Stimulated activated CD8-positive, alpha-beta memory T cell treated with anti-CD3 and anti-CD28 coated beads, Interleukin-7, amount 100 ng/mL, for 48 hours (primary cell): ENCODE data around the gene ZNF592.

Source experiments
- DNase-seq, 2 donors: peaks; one replicate each; pipeline ENCODE4 v3.0.0-alpha.2; 2020; ENCODE audit warnings: low read depth in 1 of 2; ENCODE audit errors: extremely low read depth in 1 of 2

ZNF592 gene

DNA sequence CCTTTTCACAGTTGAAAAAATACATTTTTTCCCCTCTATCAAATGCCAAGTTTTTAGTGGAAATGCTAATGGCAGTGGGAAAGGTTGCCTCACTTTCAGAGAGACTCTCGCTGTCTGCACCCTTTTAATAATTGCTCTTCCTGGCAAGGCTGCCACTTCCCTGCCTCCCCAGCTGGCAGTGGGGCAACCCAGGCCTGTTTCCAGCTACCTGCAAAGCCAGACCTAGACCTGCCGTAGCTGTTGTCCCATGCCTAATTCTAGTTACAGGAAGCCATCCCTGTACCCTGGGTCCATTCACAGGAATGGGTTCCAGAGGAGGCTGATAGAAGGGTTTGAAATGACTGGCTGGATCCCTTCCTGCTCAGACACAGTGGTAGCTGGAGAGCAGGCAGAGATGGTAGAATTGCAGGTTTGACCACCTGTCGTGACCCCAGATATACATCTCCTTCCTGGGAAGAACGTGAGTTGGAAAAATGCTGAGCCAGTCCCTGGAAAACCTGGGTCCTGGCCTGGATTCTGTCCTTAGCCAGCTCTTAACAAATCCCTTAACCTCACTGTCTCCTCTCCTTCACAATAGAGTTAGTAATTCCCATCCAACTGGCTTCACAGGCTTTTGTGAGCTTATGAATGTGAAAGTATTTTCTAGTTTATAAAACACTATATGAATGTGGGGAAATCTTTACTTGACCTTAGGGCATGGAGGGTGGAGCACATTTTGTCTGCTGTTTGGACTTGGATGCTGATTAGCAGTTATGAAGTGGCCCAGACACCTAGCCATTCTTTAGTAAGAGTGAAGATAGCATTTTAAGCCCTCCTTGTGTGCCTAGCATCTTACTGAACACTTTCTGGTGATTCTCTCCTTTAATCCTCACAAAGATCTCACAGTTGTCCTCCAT is 55.9 kb downstream of the ZNF592 start:
- DNase-seq = no peak

DNA sequence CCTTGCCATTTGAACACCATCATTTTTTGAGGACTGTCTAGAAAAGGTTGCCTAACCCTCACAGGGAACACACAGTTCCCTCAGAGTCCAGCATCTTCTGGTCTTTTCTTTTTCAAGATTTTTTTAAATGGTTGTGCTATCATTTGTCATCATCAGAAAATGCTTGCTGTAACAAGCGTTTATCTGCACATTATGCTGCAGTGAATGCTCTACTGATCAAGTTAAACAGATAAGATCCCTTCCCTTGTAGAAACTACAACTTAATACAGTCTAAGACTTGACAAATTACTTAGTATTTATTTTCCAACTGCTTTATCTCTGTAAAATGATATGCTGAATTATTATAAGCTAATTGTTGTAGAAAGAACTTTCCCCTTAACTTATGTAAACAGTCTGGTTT is 56.8 kb downstream of the ZNF592 start:
- no peak for DNase-seq

DNA sequence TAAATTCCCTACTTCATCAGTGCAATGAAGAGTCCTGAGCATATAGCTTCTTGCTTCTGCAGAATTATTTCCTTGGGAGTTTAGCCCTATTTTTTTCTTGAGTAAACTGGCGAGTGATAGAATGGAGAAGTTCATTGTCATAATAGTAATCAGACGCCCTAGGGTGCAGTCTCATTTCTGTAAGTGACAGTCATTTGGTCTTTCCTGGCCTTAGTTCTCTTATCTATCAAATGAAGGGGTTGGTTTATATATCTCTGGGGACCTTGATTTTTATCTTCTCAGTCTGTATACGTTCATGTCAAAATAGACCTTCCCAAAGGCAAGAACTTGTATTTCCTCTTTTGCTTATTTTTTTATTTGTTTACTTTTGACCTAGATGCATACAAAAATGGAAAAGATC is 58.8 kb downstream of the ZNF592 start:
- no peak for DNase-seq

DNA sequence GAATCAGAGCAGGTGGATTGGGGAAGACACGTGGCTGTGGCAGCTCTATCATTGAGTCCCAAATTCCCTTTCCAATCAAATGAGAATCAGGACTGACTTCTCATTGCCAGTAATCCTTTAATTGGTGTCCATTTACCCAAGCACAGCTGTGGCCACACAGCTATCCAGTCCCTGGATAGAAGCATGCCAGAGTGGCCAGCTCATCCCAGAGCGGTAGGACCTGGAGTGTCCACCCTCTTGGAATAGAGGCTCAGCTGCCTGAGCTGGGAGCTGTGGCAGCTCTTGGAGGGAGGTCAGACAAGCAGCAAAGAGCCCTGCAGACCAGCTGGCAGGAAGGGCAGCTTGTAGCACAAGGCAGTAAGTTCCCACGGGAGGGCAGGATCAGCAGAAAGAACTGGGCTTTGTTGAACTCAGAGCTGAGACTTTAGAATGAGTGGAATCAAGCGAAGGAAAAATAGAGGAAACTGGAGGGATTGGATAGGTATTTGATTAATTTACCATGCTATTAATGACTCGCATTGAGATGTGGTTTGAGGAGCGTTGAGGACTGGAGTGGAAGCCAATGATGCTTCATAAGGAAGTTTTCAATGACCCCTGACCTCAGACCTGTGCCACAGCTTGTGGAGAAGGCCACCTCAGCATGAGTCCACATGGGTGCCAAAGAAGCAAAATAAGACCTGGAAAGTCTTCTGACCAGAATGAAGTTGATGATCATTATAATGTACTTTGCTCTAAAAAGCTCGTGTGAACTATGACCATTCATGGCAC is 61.9 kb downstream of the ZNF592 start:
- no peak for DNase-seq

DNA sequence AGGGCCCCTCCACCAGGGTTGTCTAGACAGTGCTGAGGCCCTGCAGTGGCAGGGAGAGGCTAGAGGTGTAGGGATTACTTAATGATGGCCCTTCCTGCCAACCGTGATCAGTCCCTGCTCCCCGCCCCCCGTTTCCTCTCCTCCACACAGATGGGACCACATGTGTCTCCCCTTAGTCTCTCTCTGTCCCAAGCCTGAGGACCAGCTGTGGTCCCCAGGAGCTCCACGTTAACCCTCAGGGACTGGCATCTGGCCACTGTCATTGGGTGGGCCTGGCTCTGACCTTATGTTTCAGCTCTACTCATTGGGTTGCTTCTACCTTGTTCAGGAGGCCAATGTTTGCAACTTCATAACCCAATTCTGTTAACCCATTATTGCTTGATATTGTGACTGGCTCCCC is 62.8 kb downstream of the ZNF592 start:
- DNase-seq = no peak

DNA sequence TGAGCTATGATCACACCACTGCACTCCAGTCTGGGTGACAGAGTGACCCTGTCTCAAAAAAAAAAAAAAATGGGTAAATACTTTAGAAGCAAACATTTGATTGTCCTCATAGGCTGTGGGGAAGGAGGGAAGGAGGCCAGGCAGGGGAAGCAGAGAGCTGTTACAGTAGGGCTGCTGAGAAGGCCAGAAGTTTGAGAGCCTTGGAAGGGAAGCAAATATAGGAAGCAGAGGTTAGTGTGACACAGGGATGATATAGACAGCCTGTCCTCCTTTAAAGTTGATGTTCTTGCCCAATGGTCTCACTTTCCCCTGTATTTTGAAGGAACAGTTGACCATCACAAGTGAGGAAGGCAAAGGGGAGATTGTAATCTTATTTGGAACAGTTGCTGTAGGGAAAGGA is 63.4 kb downstream of the ZNF592 start:
- no peak for DNase-seq

DNA sequence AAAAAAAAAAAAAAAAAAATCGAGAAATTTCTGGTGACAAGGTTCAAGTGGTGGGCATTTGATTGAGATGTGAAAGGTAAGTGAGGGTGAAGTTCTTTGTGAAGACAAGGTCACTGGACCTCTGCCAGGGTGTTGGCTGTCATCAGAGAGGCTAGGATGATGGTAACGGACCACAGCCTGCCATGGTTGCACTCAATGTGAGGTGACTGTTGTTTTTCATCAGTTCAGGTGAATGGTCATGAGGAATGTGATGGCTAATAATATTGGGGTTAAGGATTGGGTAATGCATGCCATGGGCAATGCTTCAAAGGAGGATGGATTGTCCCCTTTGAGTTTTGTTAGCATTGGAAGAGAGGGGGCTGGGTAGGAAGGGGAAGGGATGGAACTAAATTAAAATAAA is 64.5 kb downstream of the ZNF592 start:
- DNase-seq = no peak

DNA sequence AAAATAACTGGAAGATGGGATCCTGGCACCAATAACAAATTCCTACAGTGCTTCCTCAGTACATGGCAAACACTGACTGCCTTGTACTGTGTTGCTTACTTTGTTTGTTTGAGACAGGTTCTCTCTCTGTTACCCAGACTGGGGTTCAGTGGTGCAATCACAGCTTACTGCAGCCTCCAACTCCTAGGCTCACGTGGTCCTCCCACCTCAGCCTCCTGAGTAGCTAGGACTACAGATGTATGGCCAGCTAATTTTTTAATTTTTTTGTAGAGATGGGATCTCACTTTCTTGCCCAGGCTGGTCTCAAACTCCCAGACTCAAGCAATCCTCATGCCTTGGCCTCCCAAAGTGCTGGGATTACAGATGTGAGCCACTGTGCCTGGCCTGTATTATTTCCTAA is 65.0 kb downstream of the ZNF592 start:
- DNase-seq = no peak

DNA sequence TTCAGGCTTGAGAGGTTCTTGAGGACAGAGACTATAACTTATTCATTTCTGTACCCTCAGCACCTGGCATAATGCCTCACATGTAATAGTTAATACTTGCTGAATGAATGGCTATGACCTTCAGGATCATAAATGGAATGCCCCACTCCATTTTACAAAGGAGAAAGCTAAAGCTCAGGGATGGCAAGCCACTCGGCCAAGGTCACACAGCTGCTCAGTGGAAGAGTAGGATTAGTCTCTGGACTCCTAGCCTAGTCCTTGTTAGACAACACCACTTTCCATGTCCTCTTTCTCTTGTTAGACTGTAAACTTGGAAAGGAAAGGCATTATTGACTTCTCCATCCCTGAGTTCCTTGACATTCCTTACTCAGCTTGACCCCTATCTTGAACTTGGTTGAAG is 65.5 kb downstream of the ZNF592 start:
- DNase-seq = no peak

DNA sequence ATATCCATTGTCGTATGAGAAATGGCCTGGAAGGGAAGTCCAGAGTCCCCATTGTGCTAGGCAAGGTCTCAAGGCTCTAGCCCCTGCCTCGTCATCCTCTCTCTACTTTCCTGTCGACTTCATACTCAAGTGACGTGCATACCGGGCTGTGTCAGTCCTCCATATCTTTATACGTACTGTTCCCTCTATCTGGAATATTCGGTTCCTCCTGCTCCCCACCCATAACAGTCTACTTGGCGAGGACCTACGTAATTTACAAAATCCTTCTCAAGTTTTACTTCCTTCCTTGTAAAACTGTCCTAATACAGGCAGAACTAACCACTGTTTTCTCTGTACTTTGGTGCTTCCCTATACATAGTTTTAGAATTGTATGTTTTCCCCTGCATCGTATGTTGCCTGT is 66.5 kb downstream of the ZNF592 start:
- DNase-seq = no peak

DNA sequence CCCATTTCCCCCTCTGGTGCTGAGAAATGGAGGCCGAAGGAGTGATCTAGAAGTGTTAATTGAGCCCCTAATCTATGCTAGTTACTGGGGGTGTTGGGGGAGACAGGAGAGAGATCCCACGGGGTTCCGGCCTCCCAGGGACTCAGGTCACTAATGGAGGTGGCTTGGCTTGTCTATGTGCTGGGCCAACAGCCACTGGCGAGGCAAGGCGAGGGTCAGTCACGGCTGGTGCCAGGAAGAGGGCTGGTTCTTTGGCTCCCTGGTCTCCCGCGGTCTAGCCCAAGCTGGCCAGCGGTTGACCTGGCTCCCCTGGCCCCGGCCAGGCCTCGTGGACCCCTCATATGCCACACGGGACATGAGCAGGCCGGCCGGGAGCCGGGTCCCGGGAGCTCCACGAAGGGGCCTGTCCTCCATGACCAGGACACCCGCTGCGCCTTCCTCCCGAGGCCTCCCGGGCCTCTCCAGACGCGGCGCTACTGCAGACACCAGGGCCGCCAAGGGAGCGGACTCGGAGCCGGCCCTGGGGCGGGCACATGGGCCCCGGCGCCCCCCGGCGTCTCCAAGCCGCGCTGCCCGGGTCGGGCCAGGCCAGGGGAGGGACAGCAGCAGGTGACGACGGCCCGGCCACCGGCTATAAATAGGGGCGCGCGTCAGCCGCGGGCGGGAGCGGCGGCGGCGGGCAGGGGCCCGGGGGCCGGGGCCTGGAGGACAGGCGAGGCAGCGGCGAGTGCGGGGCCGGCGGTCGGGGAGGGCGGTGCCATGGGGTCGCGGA is 68.5 kb downstream of the ZNF592 start, which contains the start of gene ALPK3:
TSS of gene ALPK3 (plus strand) at position 663 of the 772 bp plus-strand sequence. CDS start at position 760, 97 bp downstream.
- DNase-seq = no peak

DNA sequence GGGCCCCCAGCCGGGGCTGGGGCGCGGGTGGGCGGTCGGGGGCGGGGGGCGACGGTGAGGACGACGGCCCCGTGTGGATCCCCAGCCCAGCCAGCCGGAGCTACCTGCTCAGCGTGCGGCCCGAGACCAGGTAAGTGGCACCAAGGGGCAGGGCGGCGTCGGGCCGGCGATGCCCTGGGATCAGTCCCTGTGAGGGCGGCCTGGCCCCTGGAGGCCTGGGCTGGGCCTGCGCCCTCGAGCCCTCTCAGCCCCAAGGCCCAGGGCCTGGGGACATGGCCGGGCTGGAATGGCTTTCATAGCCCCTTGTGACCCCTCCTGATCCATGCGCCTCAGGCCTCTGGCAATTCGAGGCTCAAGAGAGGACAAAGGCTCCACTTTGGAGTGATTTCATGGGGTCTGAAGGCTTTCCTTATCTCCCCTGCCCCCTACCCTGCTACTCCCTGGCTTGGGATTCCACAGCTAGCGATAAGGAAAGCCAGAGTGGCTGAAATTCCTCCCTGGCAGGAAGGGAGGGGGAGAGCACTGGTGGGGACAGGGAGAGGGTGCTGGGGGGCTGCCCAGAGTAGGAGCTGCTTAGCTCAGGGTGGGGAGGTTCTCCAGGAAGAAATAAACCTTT is 69.2 kb downstream of the ZNF592 start:
- no peak for DNase-seq

DNA sequence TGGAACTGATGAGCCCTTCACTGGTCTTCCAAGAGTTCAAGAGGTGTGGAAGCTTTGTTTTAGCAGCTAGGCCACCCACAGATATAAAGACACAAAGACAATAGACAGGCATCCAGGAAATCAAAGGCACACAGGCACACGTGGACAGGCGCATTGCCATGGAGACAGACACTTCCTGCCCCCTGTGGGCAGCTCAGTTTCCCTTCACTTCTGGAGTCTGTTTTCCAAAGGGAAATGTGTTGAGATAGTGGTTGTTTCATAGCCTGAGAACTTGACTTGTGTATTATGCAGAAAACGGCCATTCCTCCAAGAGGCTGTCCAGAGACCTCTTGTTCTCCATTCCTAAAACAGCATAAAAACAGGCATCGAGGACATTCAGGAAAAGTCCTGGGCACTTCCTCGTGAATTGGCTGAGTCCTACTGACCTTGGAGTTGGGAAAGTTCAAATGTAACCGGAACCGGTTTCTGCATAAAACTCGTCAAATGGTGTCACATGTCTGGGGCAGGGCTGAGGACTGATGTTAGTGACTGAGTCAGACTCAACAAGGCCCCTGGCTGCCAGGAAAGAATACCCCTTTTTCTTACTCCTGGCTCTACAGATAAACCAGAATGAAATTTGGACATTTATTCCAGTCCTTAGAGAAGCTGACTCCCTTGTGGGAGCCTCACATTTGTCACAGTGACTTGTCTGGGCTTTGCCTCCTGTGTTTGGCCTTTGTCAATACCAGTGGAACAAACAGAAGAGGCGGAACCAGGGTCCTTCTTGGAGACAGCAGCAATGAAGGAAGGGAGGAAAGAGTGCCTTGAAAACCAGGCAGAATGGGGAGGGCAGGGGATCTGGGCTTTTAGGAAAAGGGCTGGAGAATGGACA is 70.1 kb downstream of the ZNF592 start:
- no peak for DNase-seq

DNA sequence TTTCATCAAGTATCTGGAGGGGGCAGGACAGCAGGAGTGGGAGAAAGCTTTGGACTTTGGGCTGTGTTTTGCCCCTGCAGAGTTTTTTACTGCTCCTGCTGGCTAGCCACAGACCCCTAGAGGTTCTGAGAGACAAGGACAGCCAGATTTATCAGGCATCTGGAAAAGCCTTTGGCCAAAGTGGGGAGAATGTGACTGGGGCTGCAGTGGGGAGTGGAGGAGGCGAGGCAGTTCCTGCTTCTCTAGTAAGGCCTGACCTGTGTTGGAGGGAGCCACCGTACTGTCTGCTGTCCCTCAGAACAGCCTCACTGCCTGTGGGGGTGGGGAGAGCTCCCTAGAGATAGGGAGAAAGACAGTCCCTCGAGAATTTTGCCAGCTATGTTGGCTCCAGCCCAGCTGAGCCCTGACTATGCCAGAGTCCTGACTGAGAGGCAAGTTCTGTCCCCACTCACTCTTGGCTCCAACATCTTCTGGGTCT is 70.9 kb downstream of the ZNF592 start:
- DNase-seq = no peak

DNA sequence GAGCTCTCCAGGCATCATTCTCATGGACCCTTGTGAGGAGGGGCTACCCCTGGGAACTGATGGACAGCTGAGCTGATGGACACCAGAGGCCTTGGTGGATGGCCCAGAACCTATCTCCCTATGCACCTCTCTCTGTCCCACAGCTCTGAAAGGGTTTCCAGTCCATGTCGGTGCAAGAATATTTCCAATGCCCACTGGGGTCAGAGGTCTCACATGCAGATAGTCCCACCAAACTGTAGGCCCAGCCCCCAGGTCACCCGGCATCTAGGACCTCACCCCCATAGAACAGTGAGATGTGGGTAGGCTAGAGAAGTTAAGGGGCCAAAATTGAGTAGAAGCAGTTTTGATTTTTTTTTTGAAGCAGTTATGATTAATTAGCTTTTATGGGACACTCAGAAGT is 71.4 kb downstream of the ZNF592 start:
- no peak for DNase-seq

DNA sequence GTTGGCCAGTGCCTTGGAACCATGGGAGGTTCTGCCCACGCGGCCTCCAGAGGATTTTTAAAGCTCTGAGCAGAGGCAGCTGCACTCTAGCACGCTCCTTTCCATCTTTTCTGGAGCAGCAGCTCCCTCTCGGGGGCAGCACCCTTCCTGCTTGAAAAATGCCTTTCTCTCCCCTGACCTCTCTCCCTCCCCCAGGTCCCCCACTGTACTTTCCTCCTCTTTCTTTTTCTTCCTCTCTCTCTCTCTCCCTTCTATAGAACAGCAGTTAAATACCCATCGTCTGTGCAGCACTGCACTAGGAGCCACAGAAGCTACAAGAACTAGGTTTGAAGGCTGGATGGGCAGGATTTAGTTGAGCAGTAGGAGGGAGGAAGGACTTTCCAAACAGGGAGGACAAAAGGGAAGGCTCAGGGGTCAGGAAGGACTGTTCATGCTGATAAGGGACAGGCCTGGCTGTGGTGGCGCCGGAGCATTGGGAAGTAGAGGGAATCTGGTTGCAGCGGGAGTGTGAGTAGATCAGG is 73.2 kb downstream of the ZNF592 start:
- DNase-seq = no peak

DNA sequence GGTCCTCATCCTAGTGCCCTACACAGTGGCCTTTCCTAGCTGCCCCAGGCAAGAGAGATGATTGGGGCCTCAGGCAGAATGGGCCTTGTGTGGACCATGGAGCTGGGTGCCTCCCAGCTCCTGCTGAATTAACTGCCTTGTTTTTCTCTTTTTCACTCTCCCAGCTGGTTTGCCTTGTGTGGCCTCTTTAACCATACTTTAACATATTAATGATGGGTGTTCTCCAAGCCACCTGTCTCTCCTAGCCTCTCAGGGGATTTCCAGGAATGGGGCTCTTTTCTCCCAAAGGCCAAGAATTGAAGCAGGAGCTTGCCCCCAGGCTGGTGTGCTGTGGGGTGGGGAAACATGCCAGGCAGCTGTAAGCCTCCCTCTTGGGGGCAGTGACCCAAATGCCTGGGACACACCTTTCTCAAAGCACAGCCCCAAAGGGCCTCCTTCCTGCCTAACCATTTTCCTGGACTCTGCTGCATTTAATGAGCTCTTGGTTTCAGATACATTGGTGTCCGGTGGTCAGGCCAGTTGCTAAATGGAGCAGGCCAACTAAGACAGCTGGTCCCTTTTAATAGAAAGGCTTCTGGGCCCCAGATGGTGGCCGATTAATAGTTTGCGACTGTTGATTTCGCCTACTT is 74.4 kb downstream of the ZNF592 start:
- no peak for DNase-seq

DNA sequence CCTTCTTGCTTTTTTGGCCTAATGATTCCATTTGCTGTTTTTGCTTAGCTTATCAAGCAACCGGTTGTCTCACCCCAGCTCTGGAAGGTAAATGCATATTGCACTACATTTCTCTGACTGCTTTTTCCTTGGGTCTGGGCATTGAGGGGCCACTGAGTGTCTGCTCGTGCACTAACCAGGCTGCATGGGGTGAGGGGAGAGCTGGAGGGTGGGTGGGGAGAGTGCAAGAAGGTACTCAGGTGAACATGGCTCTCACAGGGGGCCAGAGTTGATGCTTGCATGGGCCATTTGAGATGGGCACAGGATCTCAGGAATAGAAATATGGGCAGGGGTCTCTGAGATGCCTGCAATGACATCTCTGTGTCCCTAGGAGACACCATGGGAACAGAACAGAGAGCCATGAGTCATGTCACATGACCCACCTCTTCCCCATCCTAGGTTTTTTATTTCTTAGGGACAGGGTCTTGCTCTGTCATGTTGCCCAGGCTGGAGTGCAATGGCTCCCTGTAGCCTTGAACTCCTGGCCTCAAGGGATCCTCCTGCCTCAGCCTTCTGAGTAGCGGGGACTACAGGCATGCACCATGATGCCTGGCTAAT is 75.0 kb downstream of the ZNF592 start:
- DNase-seq = no peak
